HepG2 (cell line): ENCODE data around the gene GORASP2. TPM values are rescaled to one million over a fixed set of nuclear protein-coding genes. Genes with fewer than 3 reads are reported as not detected.

ENCODE experiments used
- ATF2 ChIP-seq: sonication (generic); formaldehyde crosslinking; IDR thresholded peaks from 2 replicates; pipeline ENCODE4 v1.4.0; 2020; ENCODE audit warnings: missing genetic modification reagents
- FOXK1 ChIP-seq: sonication (generic); formaldehyde crosslinking; IDR thresholded peaks from 2 replicates; pipeline ENCODE4 v1.4.0; 2020; ENCODE audit warnings: low read depth, missing genetic modification reagents, borderline replicate concordance
- NR0B2 ChIP-seq: sonication (generic); formaldehyde crosslinking; IDR thresholded peaks from 2 replicates; pipeline ENCODE4 v1.4.0; 2020; ENCODE audit warnings: mild to moderate bottlenecking, missing genetic modification reagents
- SALL2 ChIP-seq: sonication (generic); formaldehyde crosslinking; IDR thresholded peaks from 2 replicates; pipeline ENCODE4 v1.8.1; 2023; ENCODE audit warnings: mild to moderate bottlenecking, missing genetic modification reagents, inconsistent platforms
- TERF1 ChIP-seq: sonication (generic); formaldehyde crosslinking; IDR thresholded peaks from 2 replicates; pipeline ENCODE4 v1.8.0; 2022; ENCODE audit warnings: mild to moderate bottlenecking, missing genetic modification reagents, moderate library complexity
- TFDP2 ChIP-seq: sonication (generic); formaldehyde crosslinking; IDR thresholded peaks from 2 replicates; pipeline ENCODE4 v1.4.0; 2020; ENCODE audit warnings: missing genetic modification reagents
- ZMYM4 ChIP-seq: sonication (generic); formaldehyde crosslinking; IDR thresholded peaks from 2 replicates; pipeline ENCODE4 v1.8.1; 2023; ENCODE audit warnings: mild to moderate bottlenecking, missing genetic modification reagents
- polyA plus RNA-seq, 8 experiments: library from polyadenylated mRNA; depleted of rRNA in 3 of 8; stranded (reverse) in 7 of 8; unstranded in 1 of 8; fragments of >200 nt; fragmentation: Illumina TruSeq in 4 of 8; extraction: Trizol in 4 of 8; gene quantifications; 2 replicates each; pipeline versions ENCODE4 v1.2.1 to v1.2.3, GENCODE V29; 2011 to 2016; ENCODE audit warnings: low read depth in 4 of 8, missing spikeins in 1 of 8, mixed read lengths in 1 of 8; ENCODE audit not compliant: insufficient read depth in 1 of 8
- total RNA-seq, 5 experiments: library from RNA; depleted of rRNA; stranded (reverse); fragments of >200 nt; fragmentation: Illumina TruSeq; extraction: Trizol; gene quantifications; 2 replicates each; pipeline ENCODE4 v1.2.3, GENCODE V29; 2016; ENCODE audit warnings: low read depth in 1 of 5
- TF ChIP-seq, protein P1 (sequence below): sonication (generic); formaldehyde crosslinking; IDR thresholded peaks from 2 replicates; pipeline ENCODE4 v1.8.1; 2022; ENCODE audit warnings: mild to moderate bottlenecking, missing genetic modification reagents
- TF ChIP-seq, protein P2 (sequence below): sonication (generic); formaldehyde crosslinking; IDR thresholded peaks from 2 replicates; pipeline ENCODE4 v1.4.0; 2020; ENCODE audit warnings: missing genetic modification reagents
- TF ChIP-seq, protein P3 (sequence below): sonication (generic); formaldehyde crosslinking; IDR thresholded peaks from 2 replicates; pipeline ENCODE4 v1.4.0; 2020; ENCODE audit warnings: missing genetic modification reagents, low read depth, mild to moderate bottlenecking, borderline replicate concordance

The GORASP2 gene
- total and polyA plus RNA-seq, 2 of the 13 experiments (the other 11 are each of a cell fraction or from before 2014, with no cell fraction given) = 103 to 239 TPM

DNA sequence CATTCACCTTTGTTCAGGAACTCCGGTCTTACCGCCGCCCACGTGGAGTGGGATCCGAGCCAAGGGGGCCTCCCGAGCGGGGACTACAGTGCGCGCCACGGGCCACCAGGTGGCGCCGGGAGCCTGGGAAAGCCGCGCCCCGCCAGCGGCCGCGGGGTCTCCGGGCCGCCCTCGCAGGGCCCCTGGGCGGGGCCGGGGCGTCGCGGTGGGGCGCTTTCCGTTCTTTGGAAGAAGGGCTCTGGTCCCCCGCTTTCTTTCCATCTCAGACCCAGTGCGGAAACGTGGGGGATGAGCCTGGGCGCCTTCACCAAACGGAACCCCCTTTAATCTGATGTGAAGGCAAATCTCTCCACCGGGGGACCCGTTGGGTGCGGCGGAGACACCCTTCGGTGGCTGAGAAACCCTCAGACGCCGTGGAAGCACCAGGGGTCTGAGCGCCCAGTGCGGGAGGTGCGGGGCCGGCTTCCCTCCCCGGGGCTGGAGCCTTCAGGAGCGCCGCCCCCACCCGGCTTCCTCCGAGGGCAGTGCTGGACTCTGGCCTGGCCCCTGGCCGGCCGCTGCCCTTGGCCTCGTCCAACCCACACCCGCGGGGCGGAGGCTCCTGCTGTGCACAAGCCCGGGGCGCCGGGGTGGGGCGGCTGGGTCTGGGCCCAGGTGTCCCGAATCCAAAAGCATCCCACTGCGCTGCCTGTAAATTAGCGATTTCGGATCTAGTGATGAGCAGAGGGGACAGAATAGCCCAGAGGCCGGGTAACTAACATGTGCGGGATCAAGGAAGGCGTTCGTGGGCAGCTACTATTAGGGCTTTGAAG is 44.6 kb downstream of the GORASP2 start (continued):
- TF ChIP-seq TERF1 (CRISPR knock-in tag) (peak; percentile 89; the same call in 1 of the 2 replicates), ATF2 (CRISPR knock-in tag) (peak; percentile 38; the same call in 1 of the 2 replicates), TFDP2 (CRISPR knock-in tag) (peak; percentile 67), SALL2 (CRISPR knock-in tag) (peak; percentile 97), NR0B2 (CRISPR knock-in tag) (peak; percentile 97), FOXK1 (CRISPR knock-in tag) (0 out of 2 replicates have a peak, but pooled peaks have one; percentile 21), ZMYM4 (CRISPR knock-in tag) (peak; percentile 86)
- TF ChIP-seq, protein P1, sequence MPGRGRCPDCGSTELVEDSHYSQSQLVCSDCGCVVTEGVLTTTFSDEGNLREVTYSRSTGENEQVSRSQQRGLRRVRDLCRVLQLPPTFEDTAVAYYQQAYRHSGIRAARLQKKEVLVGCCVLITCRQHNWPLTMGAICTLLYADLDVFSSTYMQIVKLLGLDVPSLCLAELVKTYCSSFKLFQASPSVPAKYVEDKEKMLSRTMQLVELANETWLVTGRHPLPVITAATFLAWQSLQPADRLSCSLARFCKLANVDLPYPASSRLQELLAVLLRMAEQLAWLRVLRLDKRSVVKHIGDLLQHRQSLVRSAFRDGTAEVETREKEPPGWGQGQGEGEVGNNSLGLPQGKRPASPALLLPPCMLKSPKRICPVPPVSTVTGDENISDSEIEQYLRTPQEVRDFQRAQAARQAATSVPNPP (CRISPR knock-in tag) = no peak; the same call in 1 of the 2 replicates
- TF ChIP-seq, protein P2, sequence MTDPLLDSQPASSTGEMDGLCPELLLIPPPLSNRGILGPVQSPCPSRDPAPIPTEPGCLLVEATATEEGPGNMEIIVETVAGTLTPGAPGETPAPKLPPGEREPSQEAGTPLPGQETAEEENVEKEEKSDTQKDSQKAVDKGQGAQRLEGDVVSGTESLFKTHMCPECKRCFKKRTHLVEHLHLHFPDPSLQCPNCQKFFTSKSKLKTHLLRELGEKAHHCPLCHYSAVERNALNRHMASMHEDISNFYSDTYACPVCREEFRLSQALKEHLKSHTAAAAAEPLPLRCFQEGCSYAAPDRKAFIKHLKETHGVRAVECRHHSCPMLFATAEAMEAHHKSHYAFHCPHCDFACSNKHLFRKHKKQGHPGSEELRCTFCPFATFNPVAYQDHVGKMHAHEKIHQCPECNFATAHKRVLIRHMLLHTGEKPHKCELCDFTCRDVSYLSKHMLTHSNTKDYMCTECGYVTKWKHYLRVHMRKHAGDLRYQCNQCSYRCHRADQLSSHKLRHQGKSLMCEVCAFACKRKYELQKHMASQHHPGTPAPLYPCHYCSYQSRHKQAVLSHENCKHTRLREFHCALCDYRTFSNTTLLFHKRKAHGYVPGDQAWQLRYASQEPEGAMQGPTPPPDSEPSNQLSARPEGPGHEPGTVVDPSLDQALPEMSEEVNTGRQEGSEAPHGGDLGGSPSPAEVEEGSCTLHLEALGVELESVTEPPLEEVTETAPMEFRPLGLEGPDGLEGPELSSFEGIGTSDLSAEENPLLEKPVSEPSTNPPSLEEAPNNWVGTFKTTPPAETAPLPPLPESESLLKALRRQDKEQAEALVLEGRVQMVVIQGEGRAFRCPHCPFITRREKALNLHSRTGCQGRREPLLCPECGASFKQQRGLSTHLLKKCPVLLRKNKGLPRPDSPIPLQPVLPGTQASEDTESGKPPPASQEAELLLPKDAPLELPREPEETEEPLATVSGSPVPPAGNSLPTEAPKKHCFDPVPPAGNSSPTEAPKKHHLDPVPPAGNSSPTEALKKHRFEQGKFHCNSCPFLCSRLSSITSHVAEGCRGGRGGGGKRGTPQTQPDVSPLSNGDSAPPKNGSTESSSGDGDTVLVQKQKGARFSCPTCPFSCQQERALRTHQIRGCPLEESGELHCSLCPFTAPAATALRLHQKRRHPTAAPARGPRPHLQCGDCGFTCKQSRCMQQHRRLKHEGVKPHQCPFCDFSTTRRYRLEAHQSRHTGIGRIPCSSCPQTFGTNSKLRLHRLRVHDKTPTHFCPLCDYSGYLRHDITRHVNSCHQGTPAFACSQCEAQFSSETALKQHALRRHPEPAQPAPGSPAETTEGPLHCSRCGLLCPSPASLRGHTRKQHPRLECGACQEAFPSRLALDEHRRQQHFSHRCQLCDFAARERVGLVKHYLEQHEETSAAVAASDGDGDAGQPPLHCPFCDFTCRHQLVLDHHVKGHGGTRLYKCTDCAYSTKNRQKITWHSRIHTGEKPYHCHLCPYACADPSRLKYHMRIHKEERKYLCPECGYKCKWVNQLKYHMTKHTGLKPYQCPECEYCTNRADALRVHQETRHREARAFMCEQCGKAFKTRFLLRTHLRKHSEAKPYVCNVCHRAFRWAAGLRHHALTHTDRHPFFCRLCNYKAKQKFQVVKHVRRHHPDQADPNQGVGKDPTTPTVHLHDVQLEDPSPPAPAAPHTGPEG = peak; percentile 88; the same call in 1 of the 2 replicates
- TF ChIP-seq, protein P3, sequence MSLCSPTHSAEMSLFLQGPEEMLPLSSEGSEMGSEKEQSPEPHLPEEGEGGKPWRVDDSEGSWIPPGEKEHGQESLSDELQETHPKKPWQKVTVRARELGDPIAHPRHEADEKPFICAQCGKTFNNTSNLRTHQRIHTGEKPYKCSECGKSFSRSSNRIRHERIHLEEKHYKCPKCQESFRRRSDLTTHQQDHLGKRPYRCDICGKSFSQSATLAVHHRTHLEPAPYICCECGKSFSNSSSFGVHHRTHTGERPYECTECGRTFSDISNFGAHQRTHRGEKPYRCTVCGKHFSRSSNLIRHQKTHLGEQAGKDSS = 0 out of 2 replicates have a peak, but pooled peaks have one; percentile 17
